SK-N-SH treated with all-trans-retinoic acid at 6 μM for 48 hours (cell line): ENCODE data around the gene SORCS3.

Experiments used
- ATAC-seq: fragments of 200-7000 bp; cut with Tn5 transposase; 3 replicates; pipeline ENCODE4 v1.9.1; 2020; ENCODE audit warnings: mild to moderate bottlenecking, moderate library complexity
- BACH2 ChIP-seq: fragments of 250-450 bp; sonication (Bioruptor Pico); IDR thresholded peaks from 2 replicates; pipeline ENCODE4 v1.9.0; 2021; ENCODE audit warnings: mild to moderate bottlenecking, borderline replicate concordance
- CSRNP3 ChIP-seq: fragments of 250-450 bp; sonication (Bioruptor Pico); IDR thresholded peaks from 2 replicates; pipeline ENCODE4 v1.5.1; 2021; ENCODE audit warnings: mild to moderate bottlenecking, moderate library complexity
- ESRRG ChIP-seq: fragments of 250-450 bp; sonication (Bioruptor Pico); IDR thresholded peaks from 2 replicates; pipeline ENCODE4 v1.6.1; 2021; ENCODE audit warnings: mild to moderate bottlenecking
- ISL1 ChIP-seq: fragments of 250-450 bp; sonication (Bioruptor Pico); IDR thresholded peaks from 2 replicates; pipeline ENCODE4 v2.1.2; 2022; ENCODE audit warnings: mild to moderate bottlenecking, moderate library complexity
- OSR1 ChIP-seq: fragments of 250-450 bp; sonication (Bioruptor Pico); IDR thresholded peaks from 2 replicates; pipeline ENCODE4 v1.8.0; 2022; ENCODE audit warnings: moderate library complexity, mild to moderate bottlenecking, inconsistent platforms
- POU6F1 ChIP-seq: fragments of 250-450 bp; sonication (Bioruptor Pico); IDR thresholded peaks from 2 replicates; pipeline ENCODE4 v1.8.0; 2021; ENCODE audit warnings: low read depth, mild to moderate bottlenecking, moderate library complexity, borderline replicate concordance
- RARB ChIP-seq: fragments of 250-450 bp; sonication (Bioruptor Pico); IDR thresholded peaks from 2 replicates; pipeline ENCODE4 v1.8.0; 2021; ENCODE audit warnings: mild to moderate bottlenecking, moderate library complexity
- SNAI2 ChIP-seq: fragments of 250-450 bp; sonication (Bioruptor Pico); IDR thresholded peaks from 2 replicates; pipeline ENCODE4 v1.5.0; 2020; ENCODE audit warnings: mild to moderate bottlenecking, moderate library complexity
- TCF4 ChIP-seq: fragments of 250-450 bp; sonication (Bioruptor Pico); IDR thresholded peaks from 2 replicates; pipeline ENCODE4 v1.8.0; 2021; ENCODE audit warnings: mild to moderate bottlenecking, moderate library complexity, borderline replicate concordance
- TSHZ2 ChIP-seq: fragments of 250-450 bp; sonication (Bioruptor Pico); IDR thresholded peaks from 2 replicates; pipeline ENCODE4 v1.5.0; 2020; ENCODE audit warnings: mild to moderate bottlenecking, moderate library complexity
- ZC3H10 ChIP-seq: fragments of 250-450 bp; sonication (Bioruptor Pico); IDR thresholded peaks from 2 replicates; pipeline ENCODE4 v1.5.1; 2021; ENCODE audit warnings: mild to moderate bottlenecking, moderate library complexity
- ZFP3 ChIP-seq: fragments of 250-450 bp; sonication (Bioruptor Pico); IDR thresholded peaks from 2 replicates; pipeline ENCODE4 v1.5.0; 2020; ENCODE audit warnings: mild to moderate bottlenecking, moderate library complexity
- ZFP30 ChIP-seq: fragments of 450-650 bp; formaldehyde crosslinking; IDR thresholded peaks from 2 replicates; pipeline ENCODE4 v1.5.0; 2022; ENCODE audit warnings: mild to moderate bottlenecking, moderate library complexity
- ZNF565 ChIP-seq: fragments of 450-650 bp; formaldehyde crosslinking; conservative IDR thresholded peaks from 2 replicates; pipeline ENCODE4 v1.5.0; 2020; ENCODE audit warnings: low read depth, mild to moderate bottlenecking, moderate library complexity
- ZNF70 ChIP-seq: fragments of 450-650 bp; formaldehyde crosslinking; IDR thresholded peaks from 2 replicates; pipeline ENCODE4 v1.5.0; 2020; ENCODE audit warnings: mild to moderate bottlenecking, moderate library complexity
- ZNF8 ChIP-seq: fragments of 450-650 bp; formaldehyde crosslinking; IDR thresholded peaks from 2 replicates; pipeline ENCODE4 v1.5.0; 2020; ENCODE audit warnings: mild to moderate bottlenecking, moderate library complexity
- TF ChIP-seq, protein P1 (sequence below): fragments of 250-450 bp; sonication (Bioruptor Pico); IDR thresholded peaks from 2 replicates; pipeline ENCODE4 v1.8.0; 2020; ENCODE audit warnings: mild to moderate bottlenecking, moderate library complexity, borderline replicate concordance

The SORCS3 gene

GRCh38 chr10:104831272-104831671, 190.2 kb downstream of the SORCS3 start:
- no peak for TF ChIP-seq RARB (CRISPR knock-in tag)
- TF ChIP-seq POU6F1 (CRISPR knock-in tag): no peak
- TF ChIP-seq, all 23 proteins: peak for 0
- ATAC-seq: no peak

DNA sequence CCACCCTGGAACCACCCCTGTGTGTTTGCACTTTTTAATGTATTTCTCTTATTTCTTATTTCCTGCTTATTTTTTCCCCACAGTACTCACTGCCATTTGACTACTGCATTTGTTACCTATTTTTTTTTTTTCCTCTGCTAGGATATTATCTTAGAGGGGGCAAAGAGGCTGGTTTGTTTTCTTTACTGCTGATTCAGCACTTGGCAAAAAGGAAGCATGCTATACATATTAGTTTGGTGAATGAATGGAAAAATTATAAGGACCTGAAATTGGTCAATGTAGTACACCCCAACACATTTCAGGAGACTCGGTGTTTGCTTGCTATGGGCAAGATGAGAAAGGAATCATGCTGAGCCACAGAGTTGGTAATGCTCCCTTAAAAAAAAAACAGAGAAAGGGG, 193.5 kb downstream of the SORCS3 start:
- ATAC-seq: no peak
- no peak for TF ChIP-seq ESRRG (CRISPR knock-in tag)
- TF ChIP-seq ISL1: no peak
- TF ChIP-seq ZFP3 (CRISPR knock-in tag): no peak
- TF ChIP-seq CSRNP3: no peak
- TF ChIP-seq OSR1 (CRISPR knock-in tag): no peak
- TF ChIP-seq, protein P1, sequence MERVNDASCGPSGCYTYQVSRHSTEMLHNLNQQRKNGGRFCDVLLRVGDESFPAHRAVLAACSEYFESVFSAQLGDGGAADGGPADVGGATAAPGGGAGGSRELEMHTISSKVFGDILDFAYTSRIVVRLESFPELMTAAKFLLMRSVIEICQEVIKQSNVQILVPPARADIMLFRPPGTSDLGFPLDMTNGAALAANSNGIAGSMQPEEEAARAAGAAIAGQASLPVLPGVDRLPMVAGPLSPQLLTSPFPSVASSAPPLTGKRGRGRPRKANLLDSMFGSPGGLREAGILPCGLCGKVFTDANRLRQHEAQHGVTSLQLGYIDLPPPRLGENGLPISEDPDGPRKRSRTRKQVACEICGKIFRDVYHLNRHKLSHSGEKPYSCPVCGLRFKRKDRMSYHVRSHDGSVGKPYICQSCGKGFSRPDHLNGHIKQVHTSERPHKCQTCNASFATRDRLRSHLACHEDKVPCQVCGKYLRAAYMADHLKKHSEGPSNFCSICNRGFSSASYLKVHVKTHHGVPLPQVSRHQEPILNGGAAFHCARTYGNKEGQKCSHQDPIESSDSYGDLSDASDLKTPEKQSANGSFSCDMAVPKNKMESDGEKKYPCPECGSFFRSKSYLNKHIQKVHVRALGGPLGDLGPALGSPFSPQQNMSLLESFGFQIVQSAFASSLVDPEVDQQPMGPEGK (CRISPR knock-in tag): no peak
- no peak for TF ChIP-seq SNAI2 (CRISPR knock-in tag)
- no peak for TF ChIP-seq ZC3H10 (CRISPR knock-in tag)
- TF ChIP-seq TCF4 (CRISPR knock-in tag): no peak
- TF ChIP-seq ZNF565 (CRISPR knock-in tag): no peak
- TF ChIP-seq RARB (CRISPR knock-in tag): no peak

- TF ChIP-seq POU6F1 (CRISPR knock-in tag): no peak
- no peak for ATAC-seq
These were observed 194.3 kb downstream of the SORCS3 start for GRCh38 chr10:104835422-104835821.

DNA sequence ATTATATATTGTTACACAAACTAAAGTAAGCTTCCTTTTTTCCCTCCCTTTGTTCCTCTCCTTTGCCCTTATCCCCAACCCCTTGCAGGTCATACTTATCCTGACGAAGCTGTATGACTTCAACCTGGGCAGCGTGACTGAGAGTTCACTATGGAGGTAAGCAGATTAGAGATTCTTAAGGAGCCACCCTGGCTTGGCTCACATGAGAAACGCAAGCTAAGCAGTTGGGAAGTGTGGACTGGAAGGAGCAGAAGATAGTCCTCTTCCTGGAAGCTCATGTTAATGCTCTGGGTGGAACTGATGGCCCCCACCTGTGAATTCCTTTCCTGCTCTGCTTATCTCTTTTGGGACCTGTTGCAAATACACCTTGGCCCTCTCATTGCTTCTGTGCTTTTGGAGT, 201.6 kb downstream of the SORCS3 start:
- no peak for ATAC-seq
- TF ChIP-seq ZFP3 (CRISPR knock-in tag) (no peak), TSHZ2 (CRISPR knock-in tag) (no peak), ZFP30 (CRISPR knock-in tag) (no peak), ZNF8 (CRISPR knock-in tag) (no peak), ZNF70 (CRISPR knock-in tag) (no peak), POU6F1 (CRISPR knock-in tag) (no peak), BACH2 (no peak), ZC3H10 (CRISPR knock-in tag) (no peak)
- TF ChIP-seq, all 23 proteins: peak for 0
